MM.1S (cell line): ENCODE data around the gene FXR1.

Experiments used
- EZH2 ChIP-seq: fragments of 300-600 bp; sonication (generic); optimal IDR thresholded peaks from 2 replicates; pipeline ENCODE3; 2017; ENCODE audit warnings: low read depth, mild to moderate bottlenecking, antibody characterized with exemption, low read length, mixed read lengths
- EZH2phosphoT487 ChIP-seq: fragments of 300-600 bp; sonication (generic); IDR thresholded peaks from 2 replicates; pipeline ENCODE4 v1.6.1; 2018; ENCODE audit warnings: antibody characterized with exemption, low read length
- TF ChIP-seq, protein P1 (sequence below): fragments of 300-600 bp; sonication (generic); IDR thresholded peaks from 2 replicates; pipeline ENCODE4 v1.5.1; 2016; ENCODE audit warnings: antibody characterized with exemption, low read length, mixed read lengths

DNA sequence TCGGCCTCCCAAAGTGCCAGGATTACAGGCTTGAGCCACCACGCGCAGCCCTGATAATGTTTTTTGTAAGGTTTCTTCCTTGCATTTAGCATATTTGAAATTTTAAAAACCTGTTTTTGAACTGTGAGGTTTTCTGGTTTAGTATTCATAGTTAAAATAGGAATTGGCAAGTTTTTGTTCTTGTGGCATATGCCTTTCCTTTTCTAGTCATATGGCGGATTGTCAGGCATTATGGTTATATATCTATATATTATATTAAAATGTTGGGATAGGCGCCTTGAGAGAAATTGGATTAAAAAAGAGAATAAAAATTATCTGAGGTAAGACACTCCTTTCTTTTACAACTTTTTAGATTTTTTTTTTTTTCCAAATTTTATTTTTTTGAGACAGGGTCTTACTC, 28.4 kb downstream of the FXR1 start:
- TF ChIP-seq, protein P1, sequence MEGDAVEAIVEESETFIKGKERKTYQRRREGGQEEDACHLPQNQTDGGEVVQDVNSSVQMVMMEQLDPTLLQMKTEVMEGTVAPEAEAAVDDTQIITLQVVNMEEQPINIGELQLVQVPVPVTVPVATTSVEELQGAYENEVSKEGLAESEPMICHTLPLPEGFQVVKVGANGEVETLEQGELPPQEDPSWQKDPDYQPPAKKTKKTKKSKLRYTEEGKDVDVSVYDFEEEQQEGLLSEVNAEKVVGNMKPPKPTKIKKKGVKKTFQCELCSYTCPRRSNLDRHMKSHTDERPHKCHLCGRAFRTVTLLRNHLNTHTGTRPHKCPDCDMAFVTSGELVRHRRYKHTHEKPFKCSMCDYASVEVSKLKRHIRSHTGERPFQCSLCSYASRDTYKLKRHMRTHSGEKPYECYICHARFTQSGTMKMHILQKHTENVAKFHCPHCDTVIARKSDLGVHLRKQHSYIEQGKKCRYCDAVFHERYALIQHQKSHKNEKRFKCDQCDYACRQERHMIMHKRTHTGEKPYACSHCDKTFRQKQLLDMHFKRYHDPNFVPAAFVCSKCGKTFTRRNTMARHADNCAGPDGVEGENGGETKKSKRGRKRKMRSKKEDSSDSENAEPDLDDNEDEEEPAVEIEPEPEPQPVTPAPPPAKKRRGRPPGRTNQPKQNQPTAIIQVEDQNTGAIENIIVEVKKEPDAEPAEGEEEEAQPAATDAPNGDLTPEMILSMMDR = no peak
- TF ChIP-seq EZH2 (no peak), EZH2phosphoT487 (no peak)
